ENCODE results near the gene PCDHGA10.
"Not testable (repeated sequence)": the region's sequence is repeated elsewhere in the genome, so short reads cannot be mapped to it uniquely, and the experiment has no call there.

GRCh38 chr5:141432726-141433125, 19.9 kb downstream of the PCDHGA10 start:
- not testable (repeated sequence) for TF ChIP-seq CTCF, POLR2A (IDR thresholded peaks at IDR 0.05)
